NCI-H2081 (cell line): ENCODE data around the gene SRGAP2.
"Not testable (repeated sequence)": the region's sequence is repeated elsewhere in the genome, so short reads cannot be mapped to it uniquely, and the experiment has no call there.

Experiments used
- DNase-seq, 2 experiments: peaks; one replicate each; lab custom pipeline; 2025; lab: John Stamatoyannopoulos, UW

The SRGAP2 gene

DNA sequence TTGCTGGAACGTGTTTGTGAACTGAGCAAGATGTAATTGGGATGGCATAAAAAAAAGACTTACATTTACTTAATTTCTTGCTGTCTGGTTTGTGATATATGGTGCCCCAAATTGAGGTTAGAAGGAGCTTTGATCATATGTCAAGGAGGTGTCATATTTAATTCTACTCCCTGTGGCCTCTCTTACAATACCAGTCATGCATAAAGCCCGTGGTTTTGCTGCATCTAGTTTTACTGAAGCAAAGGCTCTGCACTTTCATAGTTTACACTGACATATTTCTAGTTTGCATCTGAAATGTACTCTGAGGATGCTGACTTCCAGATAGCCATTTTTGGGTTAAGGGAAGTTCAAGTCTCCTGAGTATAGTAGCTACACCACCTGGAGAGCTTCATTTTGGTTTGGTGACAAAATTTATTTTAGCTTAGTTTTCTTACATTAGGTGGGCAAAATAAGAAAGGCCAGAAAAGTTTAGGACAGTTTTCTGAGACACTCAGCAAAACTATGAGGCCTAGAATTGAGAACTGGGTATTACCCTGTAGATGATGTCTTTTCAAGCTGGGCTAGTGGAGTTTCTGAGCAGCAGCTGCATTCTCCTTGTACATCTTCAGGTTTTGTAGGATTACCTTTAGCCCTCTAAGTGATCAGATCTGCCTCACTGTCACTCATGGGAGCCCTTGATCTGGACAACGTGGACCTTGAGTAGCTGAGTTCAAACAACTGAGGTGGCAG, 47.8 kb downstream of the SRGAP2 start:
- DNase-seq: not testable (repeated sequence)

DNA sequence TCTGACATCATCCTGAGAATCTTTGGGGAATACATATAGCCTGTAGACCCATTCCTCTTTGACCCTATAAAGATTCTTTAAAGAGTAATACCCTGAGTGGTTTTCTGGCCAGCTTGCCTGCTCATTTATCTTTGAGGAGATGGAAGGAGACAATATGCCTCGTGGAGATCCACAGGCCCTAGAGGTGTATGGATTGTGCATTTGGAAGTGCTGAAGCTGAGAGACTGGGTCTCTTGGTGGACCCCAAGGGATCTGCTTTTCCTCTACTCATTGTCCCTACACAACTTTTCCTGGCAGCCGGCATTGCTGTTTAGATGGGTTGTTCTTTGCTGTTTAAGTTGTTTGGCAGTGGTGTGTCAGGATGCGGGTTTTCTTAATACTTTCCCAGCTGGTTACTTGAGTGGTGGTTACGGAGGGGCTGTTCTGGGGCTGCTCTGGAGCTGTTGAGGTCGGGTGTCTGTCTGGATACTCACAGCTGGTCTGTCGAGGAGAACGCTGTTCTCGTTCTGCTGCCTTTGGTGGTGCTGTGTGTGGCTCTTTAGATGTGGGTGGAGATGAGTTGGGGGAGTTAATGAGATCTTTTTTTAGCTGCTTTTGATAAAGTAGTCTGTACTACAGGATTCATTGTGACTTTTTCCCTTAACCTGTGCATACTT, 49.5 kb downstream of the SRGAP2 start:
- DNase-seq: not testable (repeated sequence)
